HG02970 (cell line): Measurements from ENCODE around the gene SUSD3.

Source experiments
- ATAC-seq: cut with Tn5 transposase; IDR thresholded peaks from one replicate; pipeline ENCODE4 v1.9.1; 2021; ENCODE audit warnings: mild to moderate bottlenecking, moderate library complexity, moderate number of reproducible peaks; ENCODE audit not compliant: unreplicated experiment, low FRiP score

The SUSD3 gene

GRCh38 chr9:93028448-93029006 lies 30.0 kb upstream of the SUSD3 start:
- ATAC-seq, result no peak

- ATAC-seq, result no peak
Observed at GRCh38 chr9:93030642-93031628, 27.6 kb upstream of the SUSD3 start.

GRCh38 chr9:93031629-93032430 lies 26.7 kb upstream of the SUSD3 start:
- no peak for ATAC-seq

- no peak for ATAC-seq
Observed at GRCh38 chr9:93032545-93032944, 26.0 kb upstream of the SUSD3 start.

GRCh38 chr9:93033531-93033930 lies 25.0 kb upstream of the SUSD3 start:
- ATAC-seq, result no peak

GRCh38 chr9:93035106-93035660 lies 23.3 kb upstream of the SUSD3 start:
- ATAC-seq, result no peak

- no peak for ATAC-seq
Observed at GRCh38 chr9:93035821-93036351, 22.6 kb upstream of the SUSD3 start.

- no peak for ATAC-seq
Observed at GRCh38 chr9:93036887-93037475, 21.5 kb upstream of the SUSD3 start.

- ATAC-seq, result no peak
Observed at GRCh38 chr9:93037476-93037971, 21.0 kb upstream of the SUSD3 start.

- no peak for ATAC-seq
Observed at GRCh38 chr9:93038918-93039317, 19.6 kb upstream of the SUSD3 start.

- ATAC-seq, result no peak
Observed at GRCh38 chr9:93039456-93039855, 19.0 kb upstream of the SUSD3 start.

GRCh38 chr9:93039976-93040375 lies 18.5 kb upstream of the SUSD3 start:
- ATAC-seq, result no peak

- no peak for ATAC-seq
Observed at GRCh38 chr9:93040409-93040808, 18.1 kb upstream of the SUSD3 start.

GRCh38 chr9:93041108-93041802 lies 17.2 kb upstream of the SUSD3 start:
- no peak for ATAC-seq

GRCh38 chr9:93043122-93043521 lies 15.4 kb upstream of the SUSD3 start:
- ATAC-seq, result no peak

- no peak for ATAC-seq
Observed at GRCh38 chr9:93045521-93045920, 13.0 kb upstream of the SUSD3 start.

- ATAC-seq, result no peak
Observed at GRCh38 chr9:93048566-93049448, 9.7 kb upstream of the SUSD3 start.

GRCh38 chr9:93049491-93049890 lies 9.0 kb upstream of the SUSD3 start:
- no peak for ATAC-seq
